Breast epithelium (tissue), 3 donors: ENCODE measurements around the gene OR52N5.

Experiments used
- POLR2A ChIP-seq: fragments of 450-650 bp; IDR thresholded peaks from one replicate; pipeline ENCODE4 v1.6.1; 2016; ENCODE audit warnings: antibody characterized with exemption, mild to moderate bottlenecking, moderate library complexity
- POLR2AphosphoS5 ChIP-seq, 3 donors: sonication (generic); formaldehyde crosslinking; IDR thresholded peaks; one replicate each; pipeline ENCODE4 v1.6.1; 2017; ENCODE audit warnings: antibody characterized with exemption in 3 of 3
- TF ChIP-seq, protein P1 (sequence below), 3 donors: fragments of 450-650 bp; IDR thresholded peaks; one replicate each; pipeline ENCODE4 v1.5.1; 2016 to 2017; ENCODE audit warnings: antibody characterized with exemption in 3 of 3, mild to moderate bottlenecking in 3 of 3, moderate library complexity in 3 of 3

DNA sequence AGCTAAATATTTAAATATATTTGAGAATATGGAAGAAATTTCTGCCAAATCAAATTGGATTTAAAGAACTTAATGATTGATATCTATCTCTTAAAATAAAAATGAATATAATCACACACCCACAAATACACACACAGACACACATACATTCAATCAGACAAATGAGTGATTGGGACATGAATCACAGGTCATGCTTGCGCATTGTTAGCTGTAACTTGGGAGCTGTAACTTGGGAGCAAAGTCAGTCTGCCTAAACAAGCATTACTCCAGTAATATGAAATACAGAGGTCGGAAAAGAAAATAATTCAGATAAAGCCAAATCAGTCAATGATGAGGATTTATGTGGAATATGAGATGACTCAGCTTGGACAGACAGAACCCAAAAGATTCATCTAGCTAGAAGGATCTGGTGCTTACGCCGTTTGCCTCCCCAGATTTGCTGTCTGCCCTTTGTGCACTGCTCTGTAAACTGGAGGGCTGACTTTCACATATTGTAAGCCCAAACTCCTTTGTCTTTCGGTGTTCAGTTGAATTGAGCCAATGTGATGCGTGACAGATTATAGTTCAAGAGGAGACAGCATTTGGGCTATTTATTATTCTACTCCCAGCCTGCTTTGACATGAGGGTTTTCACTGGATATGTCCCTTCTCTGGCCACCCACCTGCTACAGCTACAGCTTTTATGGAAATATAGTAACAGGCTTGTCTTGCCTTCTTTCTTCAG is 45.3 kb downstream of the OR52N5 start:
- TF ChIP-seq, protein P1, sequence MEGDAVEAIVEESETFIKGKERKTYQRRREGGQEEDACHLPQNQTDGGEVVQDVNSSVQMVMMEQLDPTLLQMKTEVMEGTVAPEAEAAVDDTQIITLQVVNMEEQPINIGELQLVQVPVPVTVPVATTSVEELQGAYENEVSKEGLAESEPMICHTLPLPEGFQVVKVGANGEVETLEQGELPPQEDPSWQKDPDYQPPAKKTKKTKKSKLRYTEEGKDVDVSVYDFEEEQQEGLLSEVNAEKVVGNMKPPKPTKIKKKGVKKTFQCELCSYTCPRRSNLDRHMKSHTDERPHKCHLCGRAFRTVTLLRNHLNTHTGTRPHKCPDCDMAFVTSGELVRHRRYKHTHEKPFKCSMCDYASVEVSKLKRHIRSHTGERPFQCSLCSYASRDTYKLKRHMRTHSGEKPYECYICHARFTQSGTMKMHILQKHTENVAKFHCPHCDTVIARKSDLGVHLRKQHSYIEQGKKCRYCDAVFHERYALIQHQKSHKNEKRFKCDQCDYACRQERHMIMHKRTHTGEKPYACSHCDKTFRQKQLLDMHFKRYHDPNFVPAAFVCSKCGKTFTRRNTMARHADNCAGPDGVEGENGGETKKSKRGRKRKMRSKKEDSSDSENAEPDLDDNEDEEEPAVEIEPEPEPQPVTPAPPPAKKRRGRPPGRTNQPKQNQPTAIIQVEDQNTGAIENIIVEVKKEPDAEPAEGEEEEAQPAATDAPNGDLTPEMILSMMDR (IDR thresholded peaks at IDR 0.05) = no peak
- TF ChIP-seq POLR2A (no peak), POLR2AphosphoS5 (IDR thresholded peaks at IDR 0.05) (no peak)
